ENCODE data around the gene BAIAP2L1.
A peak's percentile ranks its signal among the peaks of the same experiment; 100 is the strongest.

Gene BAIAP2L1

GRCh38 chr7:98278936-98279335, 122.0 kb downstream of the BAIAP2L1 start:
- DNase-seq (ENCODE audit: low spot score): no peak

- DNase-seq (ENCODE audit: low spot score): no peak
Observed at GRCh38 chr7:98278408-98278807, 122.5 kb downstream of the BAIAP2L1 start.

- no peak for DNase-seq (ENCODE audit: low spot score)
Observed at GRCh38 chr7:98276241-98276761, 124.6 kb downstream of the BAIAP2L1 start.

GRCh38 chr7:98267303-98267702, 133.6 kb downstream of the BAIAP2L1 start:
- no peak for DNase-seq (ENCODE audit: low spot score)

GRCh38 chr7:98266840-98267239, 134.1 kb downstream of the BAIAP2L1 start:
- peak; percentile 53 for DNase-seq (ENCODE audit: low spot score)

GRCh38 chr7:98265841-98266271, 135.0 kb downstream of the BAIAP2L1 start:
- no peak for DNase-seq (ENCODE audit: low spot score)

- no peak for DNase-seq (ENCODE audit: low spot score)
Observed at GRCh38 chr7:98257701-98258100, 143.2 kb downstream of the BAIAP2L1 start.

- no peak for DNase-seq (ENCODE audit: low spot score)
Observed at GRCh38 chr7:98256431-98256830, 144.5 kb downstream of the BAIAP2L1 start.

- no peak for DNase-seq (ENCODE audit: low spot score)
Observed at GRCh38 chr7:98254951-98255610, 145.8 kb downstream of the BAIAP2L1 start.

- no peak for DNase-seq (ENCODE audit: low spot score)
Observed at GRCh38 chr7:98254516-98254915, 146.4 kb downstream of the BAIAP2L1 start.

GRCh38 chr7:98252425-98253054, 148.3 kb downstream of the BAIAP2L1 start:
- peak; percentile 55 for DNase-seq (ENCODE audit: low spot score)

- peak; percentile 96 for DNase-seq (ENCODE audit: low spot score)
Observed at GRCh38 chr7:98251601-98252424, 149.1 kb downstream of the BAIAP2L1 start, which contains the start of gene TECPR1. TSS of gene TECPR1 (minus strand) at chr7:98252232. CDS start at chr7:98246146, 6,086 bp downstream.

GRCh38 chr7:98251231-98251600, 149.7 kb downstream of the BAIAP2L1 start:
- no peak for DNase-seq (ENCODE audit: low spot score)

GRCh38 chr7:98250789-98251188, 150.1 kb downstream of the BAIAP2L1 start:
- DNase-seq (ENCODE audit: low spot score): no peak

- no peak for DNase-seq (ENCODE audit: low spot score)
Observed at GRCh38 chr7:98249106-98249505, 151.8 kb downstream of the BAIAP2L1 start.

- no peak for DNase-seq (ENCODE audit: low spot score)
Observed at GRCh38 chr7:98248156-98248555, 152.7 kb downstream of the BAIAP2L1 start.

- no peak for DNase-seq (ENCODE audit: low spot score)
Observed at GRCh38 chr7:98244871-98245270, 156.0 kb downstream of the BAIAP2L1 start.

GRCh38 chr7:98242934-98243333, 158.0 kb downstream of the BAIAP2L1 start:
- no peak for DNase-seq (ENCODE audit: low spot score)

- DNase-seq (ENCODE audit: low spot score): no peak
Observed at GRCh38 chr7:98242342-98242741, 158.5 kb downstream of the BAIAP2L1 start.

- DNase-seq (ENCODE audit: low spot score): no peak
Observed at GRCh38 chr7:98241674-98242241, 159.1 kb downstream of the BAIAP2L1 start.
